GM19025 (cell line): ENCODE results near the gene A4GALT.

Experiments
- ATAC-seq: cut with Tn5 transposase; IDR thresholded peaks from one replicate; pipeline ENCODE4 v1.9.1; 2021; ENCODE audit warnings: mild to moderate bottlenecking, low read depth, moderate library complexity; ENCODE audit not compliant: unreplicated experiment

The A4GALT gene

GRCh38 chr22:42704896-42705295 lies 15.8 kb downstream of the A4GALT start:
- no peak for ATAC-seq

GRCh38 chr22:42702675-42703074 lies 18.0 kb downstream of the A4GALT start:
- no peak for ATAC-seq

- ATAC-seq, result no peak
Measured at GRCh38 chr22:42701694-42702093, 19.0 kb downstream of the A4GALT start.

GRCh38 chr22:42700901-42701300 lies 19.8 kb downstream of the A4GALT start:
- no peak for ATAC-seq

GRCh38 chr22:42700355-42700754 lies 20.3 kb downstream of the A4GALT start:
- ATAC-seq, result no peak

- no peak for ATAC-seq
Measured at GRCh38 chr22:42699976-42700352, 20.7 kb downstream of the A4GALT start.

GRCh38 chr22:42699281-42699975 lies 21.2 kb downstream of the A4GALT start:
- ATAC-seq, result no peak

- ATAC-seq, result no peak
Measured at GRCh38 chr22:42697542-42698013, 23.1 kb downstream of the A4GALT start.

GRCh38 chr22:42696331-42696967 lies 24.2 kb downstream of the A4GALT start:
- ATAC-seq, result no peak

- no peak for ATAC-seq
Measured at GRCh38 chr22:42695294-42695693, 25.4 kb downstream of the A4GALT start.

- no peak for ATAC-seq
Measured at GRCh38 chr22:42693763-42694683, 26.6 kb downstream of the A4GALT start.

GRCh38 chr22:42693055-42693762 lies 27.5 kb downstream of the A4GALT start:
- no peak for ATAC-seq

- ATAC-seq, result no peak
Measured at GRCh38 chr22:42692239-42693054, 28.2 kb downstream of the A4GALT start.

- no peak for ATAC-seq
Measured at GRCh38 chr22:42691440-42691839, 29.2 kb downstream of the A4GALT start.

- ATAC-seq, result no peak
Measured at GRCh38 chr22:42688241-42689211, 32.1 kb downstream of the A4GALT start.

- ATAC-seq, result no peak
Measured at GRCh38 chr22:42686756-42687491, 33.7 kb downstream of the A4GALT start.

- no peak for ATAC-seq
Measured at GRCh38 chr22:42685941-42686653, 34.6 kb downstream of the A4GALT start.
